GM12875 (cell line): ENCODE data around the gene DAAM1.

ENCODE experiments used
- H3K4me3 ChIP-seq: one replicate; pipeline ENCODE4 v1.5.1; 2011; ENCODE audit warnings: low read depth, low read length, control low read depth
- CTCF ChIP-seq: IDR thresholded peaks from 2 replicates; pipeline ENCODE4 v1.5.1; 2011; ENCODE audit warnings: low read depth, mild to moderate bottlenecking, control low read depth, inconsistent platforms, low read length, moderate library complexity, borderline replicate concordance; ENCODE audit not compliant: insufficient read depth

The DAAM1 gene

GRCh38 chr14:59394268-59394667 lies 205.8 kb downstream of the DAAM1 start:
- TF ChIP-seq CTCF = no peak
- no peak overlapping the region for H3K4me3 ChIP-seq

- H3K4me3 ChIP-seq = no peak overlapping the region
- TF ChIP-seq CTCF = no peak
Measured at GRCh38 chr14:59395672-59396071, 207.2 kb downstream of the DAAM1 start.

GRCh38 chr14:59398841-59399240 lies 210.4 kb downstream of the DAAM1 start:
- TF ChIP-seq CTCF = no peak
- H3K4me3 ChIP-seq = no peak overlapping the region

- TF ChIP-seq CTCF = no peak
- H3K4me3 ChIP-seq = no peak overlapping the region
Measured at GRCh38 chr14:59406454-59407245, 218.2 kb downstream of the DAAM1 start.

- H3K4me3 ChIP-seq = no peak overlapping the region
- TF ChIP-seq CTCF = no peak
Measured at GRCh38 chr14:59407246-59408010, 219.0 kb downstream of the DAAM1 start.

- no peak for TF ChIP-seq CTCF
- H3K4me3 ChIP-seq = no peak overlapping the region
Measured at GRCh38 chr14:59415836-59416602, 227.6 kb downstream of the DAAM1 start.

GRCh38 chr14:59417311-59417710 lies 228.8 kb downstream of the DAAM1 start:
- no peak for TF ChIP-seq CTCF
- H3K4me3 ChIP-seq = no peak overlapping the region
